CD4-positive, alpha-beta T cell (primary cell): ENCODE data around the gene TLE1. TPM values are rescaled to one million over a fixed set of nuclear protein-coding genes. Genes with fewer than 3 reads are reported as not detected.

Experiments used
- ATAC-seq: fragments of 200-7000 bp; cut with Tn5 transposase; one replicate; pipeline ENCODE4 v1.10.0; 2022; ENCODE audit warnings: mild to moderate bottlenecking; ENCODE audit not compliant: poor library complexity
- CTCF ChIA-PET: fragments of 350-600 bp; sonication (Branson Sonifier 250); formaldehyde crosslinking; loops from one replicate; lab custom pipeline; 2021; ENCODE audit warnings: antibody characterized with exemption, inconsistent platforms; lab: Charles Lee
- POLR2A ChIA-PET: fragments of 350-600 bp; sonication (Branson Sonifier 250); formaldehyde crosslinking; loops from one replicate; lab custom pipeline; 2021; ENCODE audit warnings: antibody characterized with exemption, inconsistent platforms; lab: Charles Lee
- DNase-seq, 14 experiments: peaks; one replicate each; pipeline ENCODE4 v3.0.0-alpha.2; 2013 to 2020; ENCODE audit warnings: mixed read lengths in 2 of 14
- H3K27ac ChIP-seq, 2 donors: one replicate each; pipeline versions ENCODE4 v1.5.1 to v1.7.0; 2013; ENCODE audit warnings: low read length in 2 of 2, low read depth in 1 of 2, mild to moderate bottlenecking in 1 of 2
- H3K27me3 ChIP-seq, 2 experiments: 1 replicate in 1 of 2; 2 replicates in 1 of 2; pipeline versions ENCODE4 v1.6.1 to v1.7.0; 2013; ENCODE audit warnings: low read length in 2 of 2, control low read depth in 1 of 2, mild to moderate bottlenecking in 1 of 2, moderate library complexity in 1 of 2; ENCODE audit not compliant: insufficient read depth in 2 of 2, control insufficient read depth in 1 of 2
- H3K36me3 ChIP-seq: one replicate; pipeline ENCODE4 v1.6.1; 2013; ENCODE audit warnings: low read length, control low read depth; ENCODE audit not compliant: insufficient read depth
- H3K4me1 ChIP-seq: one replicate; pipeline ENCODE4 v1.6.1; 2013; ENCODE audit warnings: low read length, control low read depth; ENCODE audit not compliant: insufficient read depth
- H3K4me3 ChIP-seq: one replicate; pipeline ENCODE4 v1.5.1; 2013; ENCODE audit warnings: mild to moderate bottlenecking, low read length, moderate library complexity
- H3K9me3 ChIP-seq, 2 experiments: 1 replicate in 1 of 2; 2 replicates in 1 of 2; pipeline versions ENCODE4 v1.6.1 to v1.7.0; 2013; ENCODE audit warnings: low read length in 2 of 2, mild to moderate bottlenecking in 2 of 2, control low read depth in 1 of 2, moderate library complexity in 1 of 2; ENCODE audit not compliant: control insufficient read depth in 1 of 2, insufficient read depth in 1 of 2
- H3K27ac Mint-ChIP-seq: one replicate; pipeline ENCODE4 v1.8.0; 2020; ENCODE audit warnings: mixed read lengths
- H3K27me3 Mint-ChIP-seq: one replicate; pipeline ENCODE4 v1.8.0; 2021; ENCODE audit warnings: mixed read lengths
- H3K36me3 Mint-ChIP-seq: one replicate; pipeline ENCODE4 v1.8.0; 2021; ENCODE audit warnings: low read depth, mixed read lengths
- H3K4me1 Mint-ChIP-seq: one replicate; pipeline ENCODE4 v1.8.0; 2021; ENCODE audit warnings: low read depth, mixed read lengths
- H3K4me3 Mint-ChIP-seq: one replicate; pipeline ENCODE4 v1.8.0; 2020; ENCODE audit warnings: mild to moderate bottlenecking, mixed read lengths
- H3K9me3 Mint-ChIP-seq: one replicate; pipeline ENCODE4 v1.8.0; 2020; ENCODE audit warnings: mixed read lengths
- CTCF ChIP-seq: fragments of 200-600 bp; IDR thresholded peaks from one replicate; pipeline ENCODE4 v1.8.0; 2022; ENCODE audit warnings: antibody characterized with exemption, mild to moderate bottlenecking
- intact Hi-C, 2 experiments: fragments of 100-400 bp; cut with DNase I in 1 of 2; cut with micrococcal nuclease in 1 of 2; formaldehyde crosslinking; loops; one replicate each; pipeline versions ENCODE4 v1.15.1 to v1.9.0; 2023 to 2025; cut with DNase I, micrococcal nuclease
- total RNA-seq, 174 experiments: library from RNA in 2 of 174; stranded (reverse) in 2 of 174; gene quantifications; one replicate each; pipeline ENCODE4 v1.2.3 and lab custom pipeline; 2021 to 2026

TLE1 gene
- total RNA-seq, 2 experiments from 2014 or later: 3.4 to 3.5 TPM

- Histone ChIP-seq H3K27me3 (peaks cover 13 to 22% of the 10 kb centered on the region in 2 experiments), H3K4me3 (no peak overlapping the region), H3K4me1 (peaks cover 5% of the 10 kb centered on the region), H3K36me3 (no peaks in the 10 kb centered on the region), H3K27ac (no peak overlapping the region), H3K9me3 (peaks cover 0 to 3% of the 10 kb centered on the region in 2 experiments)
- no peak for DNase-seq
- TF ChIP-seq CTCF: no peak
- H3K36me3 Mint-ChIP-seq: no peaks in the 10 kb centered on the region
- no peak overlapping the region for H3K27ac Mint-ChIP-seq
- H3K4me3 Mint-ChIP-seq: no peak overlapping the region
- peaks cover 30% of the 10 kb centered on the region for H3K27me3 Mint-ChIP-seq
- peaks cover 14% of the 10 kb centered on the region for H3K4me1 Mint-ChIP-seq
- ChIA-PET CTCF (no interaction called here), POLR2A (no interaction called here)
- no peaks in the 10 kb centered on the region for H3K9me3 Mint-ChIP-seq
- intact Hi-C loops: no loop called here
- no peak for ATAC-seq
Observed at GRCh38 chr9:81682177-81682576, 7.2 kb downstream of the TLE1 start.

- CTCF ChIA-PET: no interaction called here
- peaks cover 35% of the 10 kb centered on the region for H3K27me3 Mint-ChIP-seq
- H3K9me3 Mint-ChIP-seq: no peaks in the 10 kb centered on the region
- POLR2A ChIA-PET: no interaction called here
- no peak overlapping the region for H3K27ac Mint-ChIP-seq
- H3K36me3 Mint-ChIP-seq: no peaks in the 10 kb centered on the region
- H3K36me3 ChIP-seq: no peaks in the 10 kb centered on the region
- no peaks in the 10 kb centered on the region for H3K4me1 ChIP-seq
- H3K27ac ChIP-seq: no peak overlapping the region
- no peak overlapping the region for H3K4me3 Mint-ChIP-seq
- no peak overlapping the region for H3K4me3 ChIP-seq
- no peaks in the 10 kb centered on the region for H3K9me3 ChIP-seq
- H3K4me1 Mint-ChIP-seq: peaks cover 8% of the 10 kb centered on the region
- TF ChIP-seq CTCF: no peak
- peaks cover 7 to 10% of the 10 kb centered on the region in 2 experiments for H3K27me3 ChIP-seq
- DNase-seq (no peak), ATAC-seq (no peak)
- intact Hi-C loops: no loop called here
Observed at GRCh38 chr9:81680506-81680905, 8.8 kb downstream of the TLE1 start.

GRCh38 chr9:81680006-81680405 lies 9.3 kb downstream of the TLE1 start:
- CTCF ChIA-PET: no interaction called here
- H3K27me3 ChIP-seq: peaks cover 4 to 6% of the 10 kb centered on the region in 2 experiments
- H3K36me3 Mint-ChIP-seq: no peaks in the 10 kb centered on the region
- POLR2A ChIA-PET: no interaction called here
- no peak overlapping the region for H3K4me3 Mint-ChIP-seq
- H3K9me3 Mint-ChIP-seq: no peaks in the 10 kb centered on the region
- H3K27ac Mint-ChIP-seq: no peak overlapping the region
- DNase-seq (no peak), ATAC-seq (no peak)
- peaks cover 35% of the 10 kb centered on the region for H3K27me3 Mint-ChIP-seq
- no peak overlapping the region for H3K27ac ChIP-seq
- TF ChIP-seq CTCF: no peak
- H3K4me1 ChIP-seq: no peaks in the 10 kb centered on the region
- no peaks in the 10 kb centered on the region for H3K36me3 ChIP-seq
- intact Hi-C loops: no loop called here
- H3K9me3 ChIP-seq: no peaks in the 10 kb centered on the region
- no peak overlapping the region for H3K4me3 ChIP-seq
- peaks cover 8% of the 10 kb centered on the region for H3K4me1 Mint-ChIP-seq
